ENCODE results near the gene KLHL21.
A peak's percentile ranks its signal among the peaks of the same experiment; 100 is the strongest.

KLHL21 gene

DNA sequence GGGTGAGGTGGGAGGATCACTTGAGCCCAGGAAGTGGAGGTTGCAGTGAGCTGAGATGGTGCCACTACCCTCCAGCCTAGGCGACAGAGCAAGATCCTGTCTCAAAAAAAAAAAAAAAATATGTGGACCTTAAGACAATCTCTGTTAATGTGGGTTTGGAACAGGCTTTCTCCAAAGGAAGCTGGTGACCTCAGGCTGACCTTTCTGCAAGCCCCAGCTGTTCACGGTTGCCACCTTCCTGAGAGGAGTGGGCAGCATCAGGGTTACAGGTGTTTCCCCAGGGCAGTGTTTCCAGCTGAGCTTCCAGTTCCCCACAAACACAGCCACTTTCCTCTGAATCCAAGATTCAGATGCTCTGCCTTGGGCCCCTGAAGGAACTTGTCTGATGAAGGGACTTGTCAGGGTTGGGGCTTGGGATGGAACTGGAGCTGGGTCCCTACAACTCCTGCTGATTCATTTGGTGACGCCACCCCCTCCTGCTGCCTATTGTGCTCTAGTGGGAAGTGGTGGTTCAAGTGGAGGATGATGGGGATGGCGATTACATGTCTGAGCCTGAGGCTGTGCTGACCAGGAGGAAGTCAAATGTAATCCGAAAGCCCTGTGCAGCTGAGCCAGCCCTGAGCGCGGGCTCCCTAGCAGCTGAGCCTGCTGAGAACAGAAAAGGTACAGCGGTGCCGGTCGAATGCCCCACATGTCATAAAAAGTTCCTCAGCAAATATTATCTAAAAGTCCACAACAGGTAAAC lies 20.9 kb downstream of the KLHL21 start:
- no peak for DNase-seq (ENCODE audit: low read depth in 1 of 2, low spot score in 1 of 2)
- TF ChIP-seq JUND (IDR thresholded peaks at IDR 0.05; ENCODE audit: low read depth): no peak
- in situ Hi-C loops (cut with HindIII; ENCODE audit: low pct_unique_long_range_greater_than_20kb, low sequenced_read_pairs): no loop called here

DNA sequence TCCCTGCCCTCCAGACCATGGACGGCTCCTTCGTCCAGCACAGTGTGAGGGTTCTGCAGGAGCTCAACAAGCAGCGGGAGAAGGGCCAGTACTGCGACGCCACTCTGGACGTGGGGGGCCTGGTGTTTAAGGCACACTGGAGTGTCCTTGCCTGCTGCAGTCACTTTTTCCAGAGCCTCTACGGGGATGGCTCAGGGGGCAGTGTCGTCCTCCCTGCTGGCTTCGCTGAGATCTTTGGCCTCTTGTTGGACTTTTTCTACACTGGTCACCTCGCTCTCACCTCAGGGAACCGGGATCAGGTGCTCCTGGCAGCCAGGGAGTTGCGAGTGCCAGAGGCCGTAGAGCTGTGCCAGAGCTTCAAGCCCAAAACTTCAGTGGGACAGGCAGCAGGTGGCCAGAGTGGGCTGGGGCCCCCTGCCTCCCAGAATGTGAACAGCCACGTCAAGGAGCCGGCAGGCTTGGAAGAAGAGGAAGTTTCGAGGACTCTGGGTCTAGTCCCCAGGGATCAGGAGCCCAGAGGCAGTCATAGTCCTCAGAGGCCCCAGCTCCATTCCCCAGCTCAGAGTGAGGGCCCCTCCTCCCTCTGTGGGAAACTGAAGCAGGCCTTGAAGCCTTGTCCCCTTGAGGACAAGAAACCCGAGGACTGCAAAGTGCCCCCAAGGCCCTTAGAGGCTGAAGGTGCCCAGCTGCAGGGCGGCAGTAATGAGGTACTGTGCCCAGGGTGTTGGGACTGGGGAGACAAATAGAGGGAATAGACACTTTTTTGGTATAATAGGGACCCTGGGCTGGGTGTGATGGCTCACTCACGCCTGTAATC lies 21.9 kb downstream of the KLHL21 start:
- DNase-seq (ENCODE audit: low read depth in 1 of 2, low spot score in 1 of 2): no peak
- in situ Hi-C loops (cut with HindIII; ENCODE audit: low pct_unique_long_range_greater_than_20kb, low sequenced_read_pairs): no loop called here
- TF ChIP-seq JUND (IDR thresholded peaks at IDR 0.05; ENCODE audit: low read depth): no peak

DNA sequence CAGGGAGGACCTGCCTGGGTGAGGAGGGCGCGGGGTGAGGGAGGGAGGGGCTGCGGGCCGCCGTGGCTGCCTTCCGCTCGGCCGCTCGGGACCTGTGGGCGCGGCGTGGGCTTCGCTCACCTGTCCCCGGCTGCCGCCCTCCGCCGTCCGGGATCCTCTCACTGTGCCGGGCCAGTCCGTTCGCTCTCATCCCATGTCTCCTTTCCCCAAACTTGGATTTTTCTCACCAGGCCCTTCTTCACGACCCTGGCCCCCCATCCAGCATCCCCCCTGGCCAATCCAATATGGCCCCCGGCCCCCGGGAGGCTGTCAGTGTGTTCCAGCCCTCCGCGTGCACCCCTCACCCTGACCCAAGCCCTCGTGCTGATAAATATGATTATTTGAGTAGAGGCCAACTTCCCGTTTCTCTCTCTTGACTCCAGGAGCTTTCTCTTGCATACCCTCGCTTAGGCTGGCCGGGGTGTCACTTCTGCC lies 22.5 kb downstream of the KLHL21 start:
- TF ChIP-seq JUND (IDR thresholded peaks at IDR 0.05; ENCODE audit: low read depth): no peak
- in situ Hi-C loops (cut with HindIII; ENCODE audit: low pct_unique_long_range_greater_than_20kb, low sequenced_read_pairs): no loop called here
- no peak for DNase-seq (ENCODE audit: low read depth in 1 of 2, low spot score in 1 of 2)

DNA sequence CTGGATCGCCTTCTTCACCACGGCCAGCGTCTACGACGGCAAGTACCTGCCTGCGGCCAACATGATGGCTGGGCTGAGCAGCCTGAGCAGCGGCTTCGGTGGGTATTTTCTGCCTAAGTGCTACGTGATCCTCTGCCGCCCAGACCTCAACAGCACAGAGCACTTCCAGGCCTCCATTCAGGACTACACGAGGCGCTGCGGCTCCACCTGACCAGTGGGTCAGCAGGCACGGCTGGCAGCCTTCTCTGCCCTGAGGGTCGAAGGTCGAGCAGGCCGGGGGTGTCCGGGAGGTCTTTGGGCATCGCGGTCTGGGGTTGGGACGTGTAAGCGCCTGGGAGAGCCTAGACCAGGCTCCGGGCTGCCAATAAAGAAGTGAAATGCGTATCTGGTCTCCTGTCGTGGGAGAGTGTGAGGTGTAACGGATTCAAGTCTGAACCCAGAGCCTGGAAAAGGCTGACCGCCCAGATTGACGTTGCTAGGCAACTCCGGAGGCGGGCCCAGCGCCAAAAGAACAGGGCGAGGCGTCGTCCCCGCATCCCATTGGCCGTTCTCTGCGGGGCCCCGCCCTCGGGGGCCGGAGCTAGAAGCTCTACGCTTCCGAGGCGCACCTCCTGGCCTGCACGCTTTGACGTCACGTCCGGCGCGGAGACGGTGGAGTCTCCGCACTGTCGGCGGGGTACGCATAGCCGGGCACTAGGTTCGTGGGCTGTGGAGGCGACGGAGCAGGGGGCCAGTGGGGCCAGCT lies 23.1 kb downstream of the KLHL21 start, which contains the start of gene ZBTB48:
Gene ZBTB48 (plus strand): TSS at position 621 of the 745 bp plus-strand sequence. CDS start 616 bp downstream, outside the sequence.
- in situ Hi-C loops (cut with HindIII; ENCODE audit: low pct_unique_long_range_greater_than_20kb, low sequenced_read_pairs): no loop called here
- DNase-seq (ENCODE audit: low read depth in 1 of 2, low spot score in 1 of 2): peak; percentile 96
- no peak for TF ChIP-seq JUND (IDR thresholded peaks at IDR 0.05; ENCODE audit: low read depth)

DNA sequence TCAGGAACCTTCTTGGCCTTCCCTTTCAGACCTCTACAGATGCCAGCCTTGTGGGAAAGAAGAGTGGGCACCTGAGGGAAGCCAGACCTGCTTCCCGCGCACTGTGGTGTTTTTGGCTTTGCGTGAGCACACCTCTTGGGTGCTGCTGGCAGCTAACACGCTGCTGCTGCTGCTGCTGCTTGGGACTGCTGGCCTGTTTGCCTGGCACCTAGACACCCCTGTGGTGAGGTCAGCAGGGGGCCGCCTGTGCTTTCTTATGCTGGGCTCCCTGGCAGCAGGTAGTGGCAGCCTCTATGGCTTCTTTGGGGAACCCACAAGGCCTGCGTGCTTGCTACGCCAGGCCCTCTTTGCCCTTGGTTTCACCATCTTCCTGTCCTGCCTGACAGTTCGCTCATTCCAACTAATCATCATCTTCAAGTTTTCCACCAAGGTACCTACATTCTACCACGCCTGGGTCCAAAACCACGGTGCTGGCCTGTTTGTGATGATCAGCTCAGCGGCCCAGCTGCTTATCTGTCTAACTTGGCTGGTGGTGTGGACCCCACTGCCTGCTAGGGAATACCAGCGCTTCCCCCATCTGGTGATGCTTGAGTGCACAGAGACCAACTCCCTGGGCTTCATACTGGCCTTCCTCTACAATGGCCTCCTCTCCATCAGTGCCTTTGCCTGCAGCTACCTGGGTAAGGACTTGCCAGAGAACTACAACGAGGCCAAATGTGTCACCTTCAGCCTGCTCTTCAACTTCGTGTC lies 23.9 kb downstream of the KLHL21 start:
- no peak for TF ChIP-seq JUND (IDR thresholded peaks at IDR 0.05; ENCODE audit: low read depth)
- in situ Hi-C loops (cut with HindIII; ENCODE audit: low pct_unique_long_range_greater_than_20kb, low sequenced_read_pairs): no loop called here
- no peak for DNase-seq (ENCODE audit: low read depth in 1 of 2, low spot score in 1 of 2)

DNA sequence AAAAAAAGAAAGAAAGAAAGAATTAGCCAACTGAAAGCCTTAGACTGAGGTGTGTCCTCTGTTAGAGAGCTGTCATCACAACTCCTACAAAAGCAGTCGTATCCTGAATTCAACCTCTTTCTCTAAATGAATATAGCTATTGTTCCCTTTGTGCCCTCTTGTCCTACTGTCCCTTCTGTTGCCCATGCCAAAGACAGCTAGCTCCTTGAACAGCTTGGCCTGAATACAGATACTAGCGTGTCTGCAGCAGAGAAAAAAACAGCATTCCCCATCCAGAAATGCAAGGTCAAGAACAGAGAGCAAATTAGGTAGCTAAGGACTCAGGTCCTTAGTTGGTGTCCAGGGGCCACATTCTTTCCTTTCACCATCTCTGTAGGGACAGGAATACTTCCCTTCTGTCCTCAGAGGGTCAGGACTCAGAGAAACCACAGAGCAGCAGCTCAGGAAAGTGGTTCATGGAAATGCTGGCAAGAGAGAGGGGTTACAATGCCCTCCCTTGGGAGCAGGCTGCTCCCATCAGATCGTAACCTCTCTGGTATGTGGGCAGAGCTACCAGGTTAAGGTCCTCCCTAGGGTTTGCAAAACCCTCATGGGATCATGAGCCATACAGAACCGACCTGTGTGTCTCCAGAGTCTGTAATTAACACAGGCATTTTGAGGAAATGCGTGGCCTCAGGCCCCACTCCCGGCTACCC lies 24.7 kb downstream of the KLHL21 start:
- no peak for TF ChIP-seq JUND (IDR thresholded peaks at IDR 0.05; ENCODE audit: low read depth)
- in situ Hi-C loops (cut with HindIII; ENCODE audit: low pct_unique_long_range_greater_than_20kb, low sequenced_read_pairs): no loop called here
- no peak for DNase-seq (ENCODE audit: low read depth in 1 of 2, low spot score in 1 of 2)

DNA sequence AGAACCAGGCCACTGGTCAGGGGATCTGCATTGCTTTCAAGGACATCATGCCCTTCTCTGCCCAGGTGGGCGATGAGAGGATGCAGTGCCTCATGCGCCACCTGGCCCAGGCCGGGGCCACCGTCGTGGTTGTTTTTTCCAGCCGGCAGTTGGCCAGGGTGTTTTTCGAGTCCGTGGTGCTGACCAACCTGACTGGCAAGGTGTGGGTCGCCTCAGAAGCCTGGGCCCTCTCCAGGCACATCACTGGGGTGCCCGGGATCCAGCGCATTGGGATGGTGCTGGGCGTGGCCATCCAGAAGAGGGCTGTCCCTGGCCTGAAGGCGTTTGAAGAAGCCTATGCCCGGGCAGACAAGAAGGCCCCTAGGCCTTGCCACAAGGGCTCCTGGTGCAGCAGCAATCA lies 27.9 kb downstream of the KLHL21 start:
- TF ChIP-seq JUND (IDR thresholded peaks at IDR 0.05; ENCODE audit: low read depth): no peak
- in situ Hi-C loops (cut with HindIII; ENCODE audit: low pct_unique_long_range_greater_than_20kb, low sequenced_read_pairs): no loop called here
- no peak for DNase-seq (ENCODE audit: low read depth in 1 of 2, low spot score in 1 of 2)

DNA sequence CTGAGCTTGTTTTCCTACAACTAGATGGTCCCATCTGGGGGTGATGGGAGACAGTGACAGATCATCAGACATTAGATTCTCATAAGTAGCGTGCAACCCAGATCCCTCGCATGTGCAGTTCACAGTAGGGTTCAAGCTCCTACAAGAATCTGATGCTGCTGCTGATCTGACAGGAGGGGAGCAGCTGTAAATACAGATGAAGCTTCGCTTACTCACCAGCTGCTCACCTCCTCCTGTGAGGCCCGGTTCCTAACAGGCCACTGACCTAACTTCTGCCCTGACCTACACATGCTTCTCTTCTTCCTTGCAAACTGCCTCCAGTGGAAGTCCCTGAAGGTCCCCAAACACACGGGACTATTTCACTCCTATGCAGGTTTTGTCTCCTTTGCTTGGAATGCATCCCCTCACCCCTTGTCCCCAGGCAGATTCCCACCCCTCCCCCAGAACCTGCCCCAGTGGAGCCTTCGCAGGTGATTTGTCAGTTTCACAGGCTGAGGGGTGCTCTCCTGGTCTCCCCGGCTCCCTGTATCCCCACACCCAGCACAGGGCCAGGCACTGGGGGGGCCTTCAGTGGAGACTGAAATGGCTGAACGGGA lies 28.5 kb downstream of the KLHL21 start:
- TF ChIP-seq JUND (IDR thresholded peaks at IDR 0.05; ENCODE audit: low read depth): no peak
- in situ Hi-C loops (cut with HindIII; ENCODE audit: low pct_unique_long_range_greater_than_20kb, low sequenced_read_pairs): no loop called here
- DNase-seq (ENCODE audit: low read depth in 1 of 2, low spot score in 1 of 2): no peak

DNA sequence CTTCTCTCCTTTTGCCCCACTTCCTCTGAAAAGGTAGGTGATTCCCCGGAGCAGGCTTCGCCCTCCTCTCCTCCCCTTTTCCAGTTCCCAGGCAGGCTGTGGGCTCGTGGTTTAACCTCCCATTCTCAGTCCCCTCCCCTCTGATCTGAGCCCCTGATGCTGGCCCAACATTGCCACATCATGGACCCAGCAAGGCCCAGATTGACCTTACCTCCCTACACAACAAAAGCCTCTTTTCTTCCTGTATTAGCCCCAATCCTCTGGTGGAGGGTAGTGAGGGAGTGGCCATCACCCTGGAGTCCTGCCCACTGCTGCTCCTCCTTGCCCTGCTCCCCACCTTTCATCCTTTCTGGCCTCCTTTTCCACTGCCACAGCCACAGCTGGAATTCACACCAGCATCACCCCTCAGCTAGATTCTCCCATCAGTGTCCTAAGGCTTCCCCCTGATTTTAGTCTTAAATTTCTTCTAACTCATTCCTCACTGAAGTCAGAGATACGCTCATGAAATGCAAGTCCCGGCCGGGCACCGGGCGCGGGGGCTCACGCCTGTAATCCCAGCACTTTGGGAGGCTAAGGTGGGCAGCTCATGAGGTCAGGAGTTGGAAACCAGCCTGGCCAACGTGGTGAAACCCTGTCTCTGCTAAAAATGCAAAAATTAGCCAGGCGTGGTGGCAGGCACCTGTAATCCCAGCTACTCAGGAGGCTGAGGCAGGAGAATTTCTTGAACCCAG lies 29.9 kb downstream of the KLHL21 start:
- DNase-seq (ENCODE audit: low read depth in 1 of 2, low spot score in 1 of 2): no peak
- in situ Hi-C loops (cut with HindIII; ENCODE audit: low pct_unique_long_range_greater_than_20kb, low sequenced_read_pairs): no loop called here
- TF ChIP-seq JUND (IDR thresholded peaks at IDR 0.05; ENCODE audit: low read depth): no peak

DNA sequence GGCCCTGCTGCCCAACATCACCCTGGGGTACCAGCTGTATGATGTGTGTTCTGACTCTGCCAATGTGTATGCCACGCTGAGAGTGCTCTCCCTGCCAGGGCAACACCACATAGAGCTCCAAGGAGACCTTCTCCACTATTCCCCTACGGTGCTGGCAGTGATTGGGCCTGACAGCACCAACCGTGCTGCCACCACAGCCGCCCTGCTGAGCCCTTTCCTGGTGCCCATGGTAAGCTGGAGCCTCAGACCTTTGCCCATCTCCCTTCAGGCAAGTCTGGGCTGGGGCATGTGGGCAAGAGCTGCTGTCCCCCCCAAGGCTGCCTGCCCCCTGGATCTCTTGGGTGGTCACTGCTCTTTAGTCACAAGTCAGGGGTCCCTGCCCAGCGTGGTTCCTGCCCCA lies 31.7 kb downstream of the KLHL21 start:
- in situ Hi-C loops (cut with HindIII; ENCODE audit: low pct_unique_long_range_greater_than_20kb, low sequenced_read_pairs): no loop called here
- TF ChIP-seq JUND (IDR thresholded peaks at IDR 0.05; ENCODE audit: low read depth): no peak
- DNase-seq (ENCODE audit: low read depth in 1 of 2, low spot score in 1 of 2): no peak

DNA sequence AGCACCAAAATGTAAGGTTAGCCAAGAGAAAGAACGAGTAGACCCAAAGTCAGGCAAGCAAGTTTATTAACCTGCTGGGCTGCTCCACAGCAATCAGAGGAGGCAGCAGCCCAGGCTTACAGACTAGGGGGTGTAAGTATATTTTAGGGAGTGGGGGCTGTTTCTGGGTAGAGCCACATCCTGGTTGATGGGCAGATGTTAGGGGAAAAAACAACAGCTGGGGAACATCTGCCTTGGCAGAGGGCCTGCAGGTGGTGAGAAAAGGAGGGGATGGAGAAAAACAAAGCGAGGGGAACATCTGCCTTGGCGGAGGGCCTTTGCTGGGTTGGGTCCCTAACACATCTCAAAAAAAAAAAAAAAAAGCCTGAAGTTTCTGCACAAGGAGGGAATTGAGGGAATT lies 32.6 kb downstream of the KLHL21 start:
- TF ChIP-seq JUND (IDR thresholded peaks at IDR 0.05; ENCODE audit: low read depth): no peak
- in situ Hi-C loops (cut with HindIII; ENCODE audit: low pct_unique_long_range_greater_than_20kb, low sequenced_read_pairs): no loop called here
- no peak for DNase-seq (ENCODE audit: low read depth in 1 of 2, low spot score in 1 of 2)

Data from T47D (cell line).